Fibroblast of skin of left quadriceps (primary cell): ENCODE results near the gene COL17A1.
A peak's percentile ranks its signal among the peaks of the same experiment; 100 is the strongest.

Source experiments
- DNase-seq, 2 experiments: peaks; one replicate each; pipeline ENCODE4 v3.0.0-alpha.2; 2013; ENCODE audit warnings: low read depth in 2 of 2

COL17A1 gene

GRCh38 chr10:104053201-104053600 lies 32.5 kb downstream of the COL17A1 start:
- no peak for DNase-seq

- DNase-seq = no peak
Observed at GRCh38 chr10:104052431-104052830, 33.2 kb downstream of the COL17A1 start.

GRCh38 chr10:104049504-104050250 lies 36.0 kb downstream of the COL17A1 start:
- DNase-seq = no peak

GRCh38 chr10:104046651-104047050 lies 39.0 kb downstream of the COL17A1 start:
- DNase-seq = no peak

GRCh38 chr10:104045151-104046089 lies 40.3 kb downstream of the COL17A1 start:
- peak; percentile 27 to 37 for DNase-seq

- no peak for DNase-seq
Observed at GRCh38 chr10:104043854-104044253, 41.8 kb downstream of the COL17A1 start.

GRCh38 chr10:104043185-104043830 lies 42.4 kb downstream of the COL17A1 start:
- no peak for DNase-seq

- DNase-seq = no peak
Observed at GRCh38 chr10:104041891-104042535, 43.7 kb downstream of the COL17A1 start.

- no peak for DNase-seq
Observed at GRCh38 chr10:104040862-104041789, 44.6 kb downstream of the COL17A1 start.

GRCh38 chr10:104040382-104040781 lies 45.3 kb downstream of the COL17A1 start:
- DNase-seq = no peak

GRCh38 chr10:104038958-104039752 lies 46.5 kb downstream of the COL17A1 start:
- DNase-seq = no peak

- DNase-seq = no peak
Observed at GRCh38 chr10:104038537-104038936, 47.1 kb downstream of the COL17A1 start.

GRCh38 chr10:104037261-104037951 lies 48.3 kb downstream of the COL17A1 start:
- DNase-seq = no peak

- DNase-seq = no peak
Observed at GRCh38 chr10:104036518-104037260, 49.0 kb downstream of the COL17A1 start.

- no peak for DNase-seq
Observed at GRCh38 chr10:104036069-104036384, 49.7 kb downstream of the COL17A1 start.

GRCh38 chr10:104035194-104036068 lies 50.2 kb downstream of the COL17A1 start:
- no peak for DNase-seq

GRCh38 chr10:104034401-104035193 lies 51.1 kb downstream of the COL17A1 start:
- DNase-seq = no peak
